HG02870 (cell line): Measurements from ENCODE around the gene USP50.
A peak's percentile ranks its signal among the peaks of the same experiment; 100 is the strongest.
"Not testable (repeated sequence)": the region's sequence is repeated elsewhere in the genome, so short reads cannot be mapped to it uniquely, and the experiment has no call there.

Source experiments
- ATAC-seq: cut with Tn5 transposase; IDR thresholded peaks from one replicate; pipeline ENCODE4 v1.9.1; 2021; ENCODE audit warnings: mild to moderate bottlenecking, moderate library complexity; ENCODE audit not compliant: unreplicated experiment

USP50 gene

DNA sequence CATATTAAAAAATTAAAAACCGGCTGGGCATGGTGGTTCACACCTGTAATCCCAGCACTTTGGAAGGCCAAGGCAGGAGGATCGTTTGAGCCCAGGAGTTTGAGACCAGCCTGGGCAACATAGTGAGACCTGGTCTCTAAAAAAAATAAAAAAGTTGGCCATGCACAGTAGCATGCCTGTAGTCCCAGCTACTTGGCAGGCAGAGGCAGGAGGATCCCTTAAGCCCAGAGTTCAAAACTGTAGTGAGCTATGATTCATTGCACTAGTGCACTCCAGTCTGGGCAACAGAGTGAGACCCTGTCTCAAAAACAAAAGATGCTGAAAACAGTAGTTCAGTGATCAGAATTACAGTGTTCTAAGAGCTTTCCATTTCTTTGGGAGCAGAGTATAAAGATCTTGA is 40.8 kb downstream of the USP50 start:
- ATAC-seq: not testable (repeated sequence)

DNA sequence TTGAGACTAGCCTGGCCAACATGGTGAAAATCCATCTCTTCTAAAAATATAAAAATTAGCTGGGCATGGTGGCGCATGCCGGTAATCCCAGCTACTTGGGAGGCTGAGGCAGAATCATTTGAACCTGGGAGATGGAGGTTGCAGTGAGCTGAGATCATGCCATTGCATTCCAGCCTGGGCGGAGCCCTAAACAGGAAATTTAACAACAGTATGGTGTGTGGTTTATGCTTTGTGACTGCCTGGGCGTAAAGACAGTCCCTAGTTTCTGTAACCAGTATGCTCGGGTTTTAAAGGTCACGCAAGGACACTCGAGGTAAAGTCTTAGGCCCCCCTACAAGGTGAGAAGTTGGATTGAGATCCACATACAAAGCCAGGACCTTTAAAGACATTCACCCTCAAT is 43.3 kb downstream of the USP50 start:
- ATAC-seq: no peak

DNA sequence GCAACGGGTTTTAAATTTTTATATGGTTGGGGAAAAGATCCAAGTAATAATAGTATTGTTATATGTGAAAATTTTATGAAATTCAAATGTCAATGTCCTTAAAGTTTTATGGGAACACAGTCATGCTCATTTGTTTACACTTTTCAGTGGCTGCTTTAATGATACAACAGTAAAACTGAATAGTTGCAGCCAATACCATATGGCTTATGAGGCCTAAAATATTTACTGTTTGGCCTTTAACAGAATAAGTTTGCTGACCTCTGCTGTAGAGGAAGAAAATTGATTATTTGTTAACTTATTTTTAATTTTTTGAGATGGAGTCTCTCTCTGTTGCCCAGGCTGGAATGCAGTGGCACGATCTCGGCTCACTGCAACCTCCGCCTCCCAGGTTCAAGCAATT is 44.7 kb downstream of the USP50 start:
- ATAC-seq: no peak

DNA sequence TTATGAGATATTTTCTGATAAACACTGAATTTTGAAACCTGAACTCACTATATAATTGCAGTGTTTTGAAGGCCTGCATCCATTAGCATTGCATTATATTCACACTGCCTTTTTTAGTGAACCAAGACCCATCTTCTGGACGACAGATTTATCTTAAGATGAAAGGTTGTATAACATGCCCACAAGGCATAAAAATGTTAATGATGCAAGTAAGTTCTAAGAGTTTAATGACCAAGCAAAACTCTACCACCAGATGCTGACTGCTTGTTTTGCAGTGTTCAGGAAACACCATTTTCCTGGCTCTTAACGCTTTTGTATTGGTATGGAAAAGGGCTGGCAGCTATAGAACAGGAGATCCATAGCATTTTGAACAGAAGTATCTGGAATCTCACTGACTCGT is 46.1 kb downstream of the USP50 start:
- ATAC-seq: no peak

DNA sequence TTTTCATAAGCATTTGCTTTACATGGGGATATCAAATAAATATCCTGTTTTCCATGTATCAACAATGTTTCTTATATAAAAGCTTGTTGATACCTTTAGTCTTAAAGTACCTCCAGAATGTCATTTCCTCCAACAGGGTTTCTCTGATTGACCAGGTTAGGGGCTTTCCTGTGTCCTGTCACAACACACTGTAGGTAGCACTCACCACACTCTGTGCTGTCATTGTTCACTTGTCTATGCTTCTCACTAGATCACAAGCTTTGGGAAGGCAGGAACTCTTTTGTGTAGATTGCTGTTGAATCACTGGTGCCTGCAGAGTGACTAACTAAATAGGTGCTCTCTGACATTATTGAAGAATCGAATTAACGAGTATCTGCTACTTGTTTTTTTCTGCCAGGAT is 49.8 kb downstream of the USP50 start:
- no peak for ATAC-seq

DNA sequence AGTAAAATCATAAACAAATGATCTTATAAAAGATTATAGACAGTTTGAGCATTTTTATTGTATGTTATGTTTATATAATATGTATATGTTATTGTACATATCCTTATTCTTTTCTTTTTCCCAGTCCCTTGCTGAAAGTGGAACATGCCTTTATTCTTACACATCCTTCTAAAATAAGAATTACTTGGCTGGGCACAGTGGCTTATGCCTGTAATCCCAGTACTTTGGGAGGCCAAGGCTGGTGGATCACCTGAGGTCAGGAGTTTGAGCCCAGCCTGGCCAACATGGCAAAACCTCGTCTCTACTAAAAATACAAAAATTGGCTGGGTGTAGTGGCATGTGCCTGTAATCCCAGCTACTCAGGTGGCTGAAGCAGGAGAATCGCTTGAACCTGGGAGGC is 51.9 kb downstream of the USP50 start:
- ATAC-seq: not testable (repeated sequence)

DNA sequence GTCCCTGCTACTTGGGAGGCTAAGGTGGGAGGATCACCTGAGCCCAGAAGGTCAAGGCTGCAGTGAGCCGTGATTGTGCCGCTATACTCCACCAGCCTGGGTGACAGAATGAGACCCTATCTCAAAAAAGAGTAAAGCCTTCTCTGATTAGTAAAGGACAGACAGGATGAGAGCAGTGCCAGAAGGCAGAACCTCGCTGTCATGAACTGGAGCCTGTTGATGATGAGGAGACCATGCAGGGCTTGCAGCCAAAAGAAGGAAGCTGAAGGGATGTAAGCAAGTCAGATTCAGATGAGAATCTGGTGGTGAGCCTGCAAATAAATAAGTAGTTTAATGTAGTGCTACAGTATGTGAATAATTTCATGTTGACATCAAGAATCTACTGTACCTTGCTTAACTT is 52.8 kb downstream of the USP50 start:
- ATAC-seq: no peak

DNA sequence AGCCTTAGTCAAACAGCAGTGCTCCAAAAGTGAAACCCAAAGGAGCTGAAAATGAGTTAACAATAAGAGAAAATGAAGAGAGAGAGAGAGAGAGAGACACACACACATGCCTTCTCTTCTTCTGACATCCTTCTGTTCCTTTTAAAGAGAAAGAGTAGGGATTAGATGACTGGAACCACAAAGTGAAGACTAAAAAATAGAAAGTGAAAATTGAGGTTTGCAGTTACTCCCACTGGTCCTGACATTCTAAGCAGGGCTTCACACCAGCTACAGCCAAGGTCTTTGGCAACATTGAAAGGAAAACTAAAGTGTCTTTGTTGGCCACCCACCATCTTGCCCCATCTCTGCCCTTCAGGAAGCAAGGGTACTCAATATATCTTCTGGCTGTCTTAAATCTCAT is 59.2 kb downstream of the USP50 start:
- peak; percentile 42 for ATAC-seq

DNA sequence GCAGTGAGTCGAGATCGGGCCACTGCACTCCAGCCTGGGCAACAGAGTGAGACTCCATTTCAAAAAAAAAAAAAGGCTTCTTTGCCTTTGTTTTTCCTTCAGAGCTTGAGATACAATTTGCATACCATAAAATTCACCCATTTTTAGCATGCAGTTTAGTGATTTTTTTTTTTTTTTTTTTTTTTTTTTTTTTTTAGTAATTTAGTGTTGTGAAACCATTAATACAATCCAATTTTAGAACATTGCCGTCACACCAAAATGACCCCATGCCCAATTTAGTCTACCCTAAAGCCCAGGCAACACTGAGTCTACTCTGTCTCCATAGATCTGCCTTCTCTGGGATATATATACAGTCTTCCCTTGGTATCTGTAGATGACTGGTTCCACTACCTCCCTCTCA is 61.1 kb downstream of the USP50 start:
- no peak for ATAC-seq

DNA sequence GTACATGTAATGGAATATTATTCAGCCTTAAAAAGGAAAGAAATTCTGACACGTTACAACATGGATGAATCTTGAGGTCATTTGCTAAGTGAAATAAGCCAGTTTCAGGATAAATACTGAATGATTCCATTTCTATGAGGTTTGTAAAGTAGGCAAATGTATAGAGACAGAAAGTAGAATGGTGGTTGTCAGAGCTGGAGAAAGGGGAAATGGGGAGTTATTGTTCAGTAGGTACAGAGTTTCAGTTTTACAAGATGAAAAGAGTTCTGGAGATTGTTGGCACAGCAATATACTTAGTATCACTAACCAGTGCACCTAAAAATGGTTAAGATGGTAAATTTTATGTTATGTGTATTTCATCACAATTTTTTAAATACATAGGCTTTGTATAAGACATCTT is 61.7 kb downstream of the USP50 start:
- peak; percentile 54 for ATAC-seq

DNA sequence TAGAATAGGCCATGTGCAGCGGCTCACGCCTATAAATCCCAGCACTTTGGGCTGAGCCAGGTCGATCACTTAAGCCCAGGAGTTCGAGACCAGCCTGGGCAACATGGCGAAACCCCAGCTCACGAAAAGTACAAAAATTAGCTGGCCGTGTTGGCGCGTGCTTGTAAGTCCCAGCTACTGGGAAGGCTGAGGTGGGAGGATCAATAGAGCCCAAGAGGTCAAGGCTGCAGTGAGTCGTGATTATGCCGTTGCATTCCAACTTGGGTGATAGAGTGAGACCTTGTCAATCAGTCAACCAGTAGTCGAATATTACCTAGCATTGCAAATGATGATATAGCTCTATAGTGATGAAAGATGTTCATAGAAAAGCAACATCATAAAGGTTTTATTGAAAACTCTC is 70.3 kb downstream of the USP50 start:
- no peak for ATAC-seq

DNA sequence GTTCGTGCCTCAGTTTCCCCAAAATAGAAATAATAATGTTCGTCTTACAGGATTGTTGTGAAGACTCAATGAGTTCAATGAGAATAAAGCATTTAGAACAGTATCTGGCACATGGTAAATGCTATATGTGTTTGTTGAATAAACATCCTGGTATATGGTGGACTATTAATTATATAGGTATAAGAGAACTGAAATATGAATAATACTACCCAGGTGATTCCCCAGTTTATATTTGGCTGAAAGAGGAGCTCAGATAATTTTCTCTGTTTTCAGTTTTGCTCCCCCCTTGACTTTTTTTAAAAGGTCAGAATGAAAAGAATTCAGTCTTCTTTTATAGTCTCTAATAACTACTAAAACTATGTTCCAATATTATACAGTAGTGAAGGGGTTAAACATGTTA is 75.4 kb downstream of the USP50 start:
- no peak for ATAC-seq

DNA sequence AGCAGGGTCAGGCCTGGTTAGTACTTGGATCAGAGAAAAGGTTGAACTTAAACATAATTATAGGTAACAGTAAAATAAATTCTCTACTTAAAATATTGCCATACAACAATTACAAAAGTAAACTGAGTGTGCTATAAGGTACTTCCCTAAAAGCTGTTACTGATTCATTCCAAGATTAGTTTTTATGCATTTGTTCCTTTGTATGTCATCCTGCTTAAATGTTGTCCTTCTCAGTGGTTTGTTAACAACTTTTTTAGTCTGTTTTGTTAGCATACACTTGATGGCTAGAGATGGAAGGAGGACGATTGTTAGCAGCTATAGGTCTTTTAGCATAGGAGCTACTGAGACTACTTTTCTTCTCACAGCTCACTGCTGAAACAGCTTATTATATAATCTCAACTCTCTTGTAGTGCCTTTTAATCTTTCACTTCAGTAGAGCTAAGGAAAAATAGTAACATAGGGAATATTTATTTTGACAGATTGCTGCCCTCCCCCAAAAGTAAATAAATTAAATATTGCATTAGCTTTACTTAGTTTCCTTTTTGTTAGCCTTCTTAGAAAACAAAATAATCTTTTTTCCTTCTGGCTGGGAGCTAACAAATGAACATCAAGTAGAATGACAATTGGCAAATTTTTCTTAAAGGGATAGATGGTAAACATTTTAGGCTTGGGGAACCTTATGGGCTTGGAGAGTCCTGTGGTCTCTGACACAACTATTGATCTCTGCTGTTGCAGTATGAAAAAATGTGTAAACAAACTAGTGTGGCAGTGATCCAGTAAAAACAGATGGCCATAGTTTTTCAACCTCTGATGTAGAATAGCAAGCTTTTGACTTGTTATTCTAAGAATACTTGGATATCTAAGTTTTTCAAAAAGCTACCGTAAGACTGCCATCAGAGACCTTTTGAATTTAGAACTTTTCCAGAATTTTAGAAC is 82.8 kb downstream of the USP50 start:
- no peak for ATAC-seq

DNA sequence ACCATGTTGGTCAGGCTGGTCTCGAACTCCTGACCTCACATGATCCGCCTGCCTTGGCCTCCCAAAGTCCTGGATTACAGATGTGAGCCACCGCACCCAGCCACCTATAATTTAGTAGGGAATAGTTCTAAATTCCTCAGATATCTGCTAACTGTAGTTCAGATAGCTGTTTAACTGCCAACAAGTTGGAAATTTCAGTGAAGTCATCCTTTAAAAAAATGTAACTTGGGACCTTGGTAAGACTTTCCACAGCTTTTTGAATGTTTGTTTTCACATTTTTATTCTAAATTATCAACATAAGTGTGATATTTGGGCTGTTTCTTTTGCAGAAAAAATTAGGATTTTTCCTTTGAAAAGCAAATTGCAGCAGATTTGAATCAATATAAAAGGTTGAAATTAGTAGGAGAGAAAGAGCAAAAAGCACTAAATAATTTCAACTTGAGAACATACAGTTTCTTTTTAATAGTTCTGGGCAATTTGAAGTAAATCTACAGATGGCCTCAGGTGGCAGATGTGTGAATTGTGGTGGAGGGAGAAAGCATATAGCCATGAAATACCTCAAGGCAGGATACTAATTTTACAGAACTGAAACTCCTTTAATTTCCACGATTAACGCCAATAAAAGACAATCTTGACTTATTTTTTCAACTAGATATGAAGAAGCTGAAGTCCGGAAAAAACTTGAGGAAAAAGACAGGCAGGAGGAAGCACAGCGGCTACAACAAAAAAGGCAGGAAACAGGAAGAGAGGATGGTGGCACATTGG is 87.9 kb downstream of the USP50 start:
- no peak for ATAC-seq

DNA sequence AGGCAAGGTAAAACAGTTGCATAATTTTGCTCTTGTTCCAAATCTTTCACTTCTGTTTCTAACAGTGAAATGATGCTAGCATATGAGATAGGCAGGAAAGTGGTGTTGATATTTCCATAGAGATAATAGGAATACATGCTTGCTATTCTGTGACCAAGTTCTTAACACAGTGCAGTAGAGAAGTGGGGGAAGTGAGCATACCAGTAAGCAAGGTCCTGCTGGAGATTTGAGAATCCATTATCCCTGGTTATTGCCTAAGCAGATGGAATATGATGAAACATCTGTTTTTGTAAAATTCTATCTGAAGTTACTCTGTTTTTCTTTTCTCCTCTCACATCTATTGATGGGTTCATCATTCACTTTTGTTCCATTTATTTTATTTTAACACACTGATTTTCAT is 93.5 kb downstream of the USP50 start:
- no peak for ATAC-seq
